Activated T-cell treated with anti-CD3 and anti-CD28 coated beads, Interleukin-2, amount 50 U/mL, for 1 hour (primary cell): Measurements from ENCODE around the gene CLIP4.

Experiments used
- DNase-seq: peaks from one replicate; pipeline ENCODE4 v3.0.0-alpha.2; 2020

The CLIP4 gene

DNA sequence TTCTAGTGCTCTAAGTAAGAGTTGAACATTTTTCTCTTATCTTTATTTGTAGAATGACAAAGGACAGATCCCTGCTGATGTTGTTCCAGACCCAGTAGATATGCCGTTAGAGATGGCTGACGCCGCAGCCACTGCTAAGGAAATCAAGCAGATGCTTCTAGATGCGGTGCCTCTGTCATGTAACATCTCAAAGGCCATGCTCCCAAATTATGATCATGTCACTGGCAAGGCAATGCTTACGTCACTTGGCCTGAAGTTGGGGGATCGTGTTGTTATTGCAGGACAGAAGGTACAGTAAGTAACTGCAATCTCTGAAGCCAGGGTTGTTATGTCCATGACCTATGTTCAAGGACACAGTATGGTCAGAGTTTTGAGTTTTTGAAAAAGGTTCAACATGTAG lies 28.4 kb downstream of the CLIP4 start:
- DNase-seq = no peak

DNA sequence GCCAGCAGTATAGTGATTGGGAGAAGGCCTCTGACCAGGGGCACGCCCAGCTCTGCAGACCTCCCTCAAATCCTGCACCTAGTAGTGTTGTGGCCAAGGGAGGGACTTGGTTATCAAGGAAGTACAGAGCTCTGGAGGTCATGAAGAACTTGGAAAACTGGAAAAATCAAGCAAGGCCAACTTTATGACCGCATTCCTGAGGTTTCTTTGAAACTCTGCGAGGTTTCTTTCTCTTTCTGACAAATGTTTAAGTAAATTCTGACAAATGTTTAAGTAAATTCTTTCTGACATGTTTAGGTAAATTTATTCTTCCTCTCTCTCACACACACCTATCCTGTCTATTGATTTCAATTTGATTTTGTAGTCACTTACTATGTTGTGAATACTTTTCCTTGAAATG lies 31.0 kb downstream of the CLIP4 start:
- no peak for DNase-seq

DNA sequence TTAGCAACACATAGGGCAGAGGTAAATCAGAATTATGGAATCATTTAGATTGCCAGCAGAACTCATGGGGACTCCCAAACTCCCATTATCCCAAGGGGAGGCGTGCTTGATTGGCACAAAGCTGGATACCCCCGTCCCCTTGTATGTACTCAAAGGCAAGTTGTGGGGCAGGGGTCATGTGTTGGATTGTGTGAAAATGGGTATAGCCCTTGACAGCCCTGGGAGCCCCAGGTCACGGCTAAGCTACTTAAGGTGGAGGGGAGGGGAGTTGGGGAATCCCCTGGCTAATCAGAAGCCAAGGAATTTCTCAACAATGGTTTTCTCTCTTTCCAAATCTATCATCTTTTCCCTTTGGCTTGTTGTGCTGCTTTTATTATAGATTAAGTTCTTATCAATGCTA lies 32.7 kb downstream of the CLIP4 start:
- no peak for DNase-seq

DNA sequence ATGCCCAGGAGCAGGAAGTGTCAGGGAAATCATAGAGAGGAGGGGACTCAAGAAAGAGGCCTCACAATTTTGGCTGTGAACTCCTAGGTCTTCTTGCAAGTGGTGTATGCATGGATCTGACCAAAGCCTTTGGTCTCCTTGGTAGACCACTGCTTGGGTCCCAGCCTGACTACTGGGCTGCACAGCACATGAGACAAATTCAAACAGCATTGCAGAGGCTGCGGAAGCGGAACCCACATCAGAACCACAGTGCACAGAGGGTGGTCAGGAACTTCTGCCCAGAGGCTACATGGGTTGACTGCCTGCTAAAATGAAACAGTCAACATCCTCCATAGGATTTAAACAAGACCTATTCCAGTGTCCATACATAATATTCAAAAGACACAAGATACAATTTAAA lies 39.4 kb downstream of the CLIP4 start:
- DNase-seq = no peak

DNA sequence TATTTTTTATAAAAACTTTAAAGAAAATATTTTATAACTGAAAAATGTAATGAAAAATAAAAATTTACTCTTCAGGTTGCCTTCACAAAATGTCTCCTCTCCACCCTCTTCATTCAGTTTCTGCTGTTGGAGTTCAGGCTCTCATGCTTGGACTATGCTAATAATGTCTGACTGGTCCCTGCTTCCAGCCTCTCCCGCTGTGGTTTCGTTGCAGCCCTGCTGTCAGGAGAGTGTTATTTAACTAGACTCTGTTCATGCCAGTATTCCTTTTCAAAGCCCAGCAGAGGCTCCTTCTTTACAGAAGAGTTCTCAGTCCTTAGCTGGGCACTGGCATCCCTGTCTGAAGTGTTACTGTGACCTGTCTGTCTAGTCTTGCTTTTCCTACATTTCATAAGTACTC lies 40.4 kb downstream of the CLIP4 start:
- no peak for DNase-seq

DNA sequence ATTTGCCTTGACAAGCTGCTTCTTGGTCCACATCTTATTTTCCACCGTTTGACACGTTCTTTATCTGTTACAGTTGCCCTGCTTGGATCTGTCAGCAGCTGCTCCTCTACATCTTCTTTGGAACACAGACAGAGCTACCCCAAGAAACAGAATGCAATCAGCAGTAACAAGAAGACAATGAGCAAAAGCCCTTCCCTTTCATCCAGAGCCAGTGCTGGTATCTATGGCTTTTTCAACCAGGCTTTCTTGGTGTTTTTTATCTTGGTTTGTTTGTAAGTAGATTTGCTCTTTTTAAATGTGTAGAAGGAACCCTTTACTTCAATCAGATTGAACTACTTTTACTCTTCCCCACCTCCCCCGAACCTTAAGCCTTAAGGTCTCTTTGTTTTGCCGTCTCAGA lies 41.9 kb downstream of the CLIP4 start:
- no peak for DNase-seq

DNA sequence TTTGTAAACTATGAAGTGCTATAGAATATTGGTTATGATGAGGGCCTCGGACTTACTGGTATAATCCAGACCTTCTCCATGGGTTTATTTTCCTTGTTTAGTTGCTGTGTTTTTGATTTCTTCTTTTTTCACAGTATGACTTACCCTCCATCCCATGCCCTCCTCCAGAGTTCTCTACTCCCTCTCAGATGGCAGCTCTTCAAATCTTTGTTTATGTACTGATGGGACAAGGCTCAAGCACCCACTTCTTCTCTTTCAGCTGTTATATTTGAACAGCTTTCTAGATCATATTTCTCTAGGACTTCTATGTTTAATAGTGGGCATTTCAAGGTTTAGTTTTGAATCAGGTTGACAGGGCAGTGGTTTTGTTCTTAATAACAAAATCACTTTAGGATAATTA lies 43.9 kb downstream of the CLIP4 start:
- no peak for DNase-seq

DNA sequence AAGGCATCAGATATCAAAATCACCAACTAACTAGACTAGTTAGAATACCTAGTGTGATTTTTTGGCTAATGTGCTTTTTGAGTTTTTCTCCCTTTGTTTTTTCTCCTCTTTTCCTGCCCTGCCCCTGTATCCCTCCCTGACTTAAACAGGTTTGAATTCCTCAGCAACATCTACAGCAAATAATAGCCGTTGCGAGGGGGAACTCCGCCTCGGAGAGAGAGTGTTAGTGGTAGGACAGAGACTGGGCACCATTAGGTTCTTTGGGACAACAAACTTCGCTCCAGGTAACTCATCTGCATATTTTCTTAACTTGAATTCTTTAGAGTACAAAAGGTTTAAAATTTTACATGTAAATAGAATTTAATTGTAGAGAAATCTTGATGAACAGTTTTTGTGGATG lies 45.0 kb downstream of the CLIP4 start:
- no peak for DNase-seq

DNA sequence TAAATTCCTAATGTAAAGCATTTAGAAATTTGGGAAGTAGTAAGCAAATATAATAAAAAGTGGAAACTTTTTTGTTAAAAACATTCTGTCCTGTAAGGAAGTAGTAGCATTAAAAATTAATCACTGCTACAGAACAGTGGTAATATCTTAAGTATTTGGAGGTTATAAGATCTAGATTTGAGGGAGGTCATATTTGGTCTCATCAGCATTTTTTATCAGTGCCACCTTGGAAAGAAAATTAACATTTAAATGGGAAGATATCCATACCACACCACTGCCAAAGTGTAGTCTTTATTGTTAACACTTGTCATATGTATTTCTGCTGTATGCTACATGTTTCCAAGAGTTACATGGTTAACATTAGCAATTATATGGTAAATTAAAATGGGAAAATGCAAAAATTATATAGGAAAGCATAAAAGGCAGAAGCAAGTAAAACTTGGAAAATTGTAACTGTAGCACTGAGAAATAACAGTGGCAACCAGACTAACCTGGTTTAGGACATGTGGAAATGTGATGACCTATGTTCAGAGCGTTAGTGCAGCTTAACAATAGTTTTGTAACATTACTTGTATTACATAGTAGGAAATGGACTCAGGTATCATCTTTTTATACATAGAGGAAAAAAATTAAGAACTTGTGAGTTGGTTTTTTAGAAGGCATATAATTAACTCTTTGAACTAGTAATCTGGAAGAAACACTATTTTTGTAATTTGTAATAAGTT lies 47.2 kb downstream of the CLIP4 start:
- no peak for DNase-seq

DNA sequence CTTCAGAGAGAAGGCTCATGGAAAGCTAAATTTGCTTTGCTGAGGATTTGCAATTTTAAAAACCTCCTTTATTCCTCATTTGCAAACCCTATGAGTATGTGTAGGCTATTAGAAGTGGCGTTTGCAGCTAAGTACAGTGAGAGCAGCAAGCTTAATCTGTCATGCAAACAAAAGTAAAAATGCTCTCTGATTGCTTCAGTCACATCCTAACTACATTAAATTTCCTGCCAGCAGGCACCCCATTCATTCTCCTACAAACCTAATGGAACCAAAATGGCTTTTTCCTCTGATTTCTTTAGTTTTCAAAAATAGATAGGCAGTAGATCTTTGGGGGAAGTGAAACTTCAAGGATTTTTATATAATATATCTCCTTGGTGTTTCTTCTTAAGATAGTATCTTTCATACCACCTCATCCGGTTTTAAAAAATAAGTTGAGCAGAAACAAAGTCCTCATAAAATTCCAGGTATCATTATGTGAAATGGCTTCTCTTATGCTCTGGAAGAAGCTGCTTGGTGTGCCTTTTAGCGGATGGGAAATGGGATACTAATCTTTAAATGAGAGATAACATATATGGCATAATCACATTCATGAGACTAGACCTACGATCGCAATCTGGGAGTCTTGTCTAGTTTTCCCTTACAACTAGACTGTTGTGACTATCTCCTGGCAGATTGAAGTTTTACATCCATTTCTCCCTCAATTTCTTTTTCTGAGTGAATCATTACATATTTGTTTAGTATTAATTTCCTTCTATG lies 49.1 kb downstream of the CLIP4 start:
- DNase-seq = no peak

DNA sequence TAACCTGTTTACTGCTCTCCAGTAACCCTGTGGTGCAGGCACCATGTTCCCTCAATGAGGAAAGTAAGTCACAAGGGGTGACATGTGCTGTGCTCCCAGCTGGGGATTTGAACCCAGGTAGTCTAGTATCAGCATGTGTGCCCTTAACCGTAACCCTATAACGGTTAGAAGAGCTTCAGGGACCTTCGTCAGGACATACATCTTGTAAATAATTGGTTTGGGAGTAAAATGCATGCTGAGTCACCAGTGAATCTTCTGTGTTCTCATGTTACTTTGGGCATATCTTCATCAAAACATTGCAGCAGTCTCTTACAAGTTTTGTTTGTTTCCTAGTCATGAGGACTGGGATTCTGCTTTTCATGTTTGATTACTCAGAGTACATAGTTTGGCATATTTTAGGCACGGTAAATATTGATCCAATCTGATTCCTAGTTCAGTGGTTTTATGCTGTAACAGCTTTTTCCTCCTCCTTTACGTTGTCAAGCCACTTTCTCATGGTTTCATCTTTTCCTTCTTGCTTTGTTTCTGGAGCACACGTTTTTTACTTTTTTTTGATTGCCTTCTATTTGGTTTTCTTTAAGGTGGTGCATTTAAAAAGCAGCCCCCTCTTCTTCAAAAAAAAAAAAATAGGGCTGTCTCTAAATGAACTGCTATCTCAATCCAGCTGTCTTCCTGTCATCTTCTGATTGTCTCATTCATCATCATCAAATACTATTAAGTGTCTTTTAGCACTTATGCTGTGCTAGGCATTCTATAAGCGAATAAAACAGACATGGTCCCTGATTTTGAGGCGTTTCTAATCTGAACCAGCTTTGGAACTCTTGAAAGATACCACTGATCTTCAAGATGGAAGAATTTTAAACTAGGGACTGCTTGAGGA lies 50.4 kb downstream of the CLIP4 start:
- DNase-seq = no peak

DNA sequence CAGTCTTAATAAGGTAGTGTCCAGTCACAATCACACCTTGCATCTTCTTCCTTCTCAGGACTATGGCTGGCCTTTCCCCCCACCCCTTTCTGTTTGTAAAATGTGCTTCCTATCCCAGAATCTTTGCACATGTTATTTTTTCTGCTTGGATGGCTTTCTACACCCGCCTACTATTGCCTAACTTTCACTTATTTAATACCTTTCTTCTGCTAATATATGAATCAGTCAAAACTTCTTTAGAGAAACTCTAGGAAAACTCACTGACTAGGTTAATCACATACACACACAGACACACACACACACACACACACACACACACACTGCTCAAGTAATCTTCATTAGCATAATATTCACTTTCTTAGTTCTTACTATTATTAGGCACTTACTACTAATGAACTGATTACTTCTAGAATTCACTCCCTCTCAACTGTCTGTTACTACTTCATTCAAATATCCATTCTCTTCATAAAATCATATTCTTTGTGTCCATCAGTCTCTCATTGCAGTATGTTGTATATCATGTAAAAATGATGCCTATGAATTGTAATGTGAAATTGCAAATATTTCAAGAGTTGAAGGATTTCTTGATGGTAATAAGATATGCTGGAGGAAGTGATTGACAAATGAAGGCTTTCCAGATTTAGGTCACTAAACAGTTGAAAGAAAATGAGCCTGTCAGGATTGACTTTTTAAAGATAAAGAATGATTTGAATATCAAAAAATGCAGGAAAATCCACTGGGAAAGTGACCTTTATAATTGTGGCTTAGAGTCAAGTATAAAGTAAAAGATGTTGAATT lies 51.2 kb downstream of the CLIP4 start:
- DNase-seq = no peak

DNA sequence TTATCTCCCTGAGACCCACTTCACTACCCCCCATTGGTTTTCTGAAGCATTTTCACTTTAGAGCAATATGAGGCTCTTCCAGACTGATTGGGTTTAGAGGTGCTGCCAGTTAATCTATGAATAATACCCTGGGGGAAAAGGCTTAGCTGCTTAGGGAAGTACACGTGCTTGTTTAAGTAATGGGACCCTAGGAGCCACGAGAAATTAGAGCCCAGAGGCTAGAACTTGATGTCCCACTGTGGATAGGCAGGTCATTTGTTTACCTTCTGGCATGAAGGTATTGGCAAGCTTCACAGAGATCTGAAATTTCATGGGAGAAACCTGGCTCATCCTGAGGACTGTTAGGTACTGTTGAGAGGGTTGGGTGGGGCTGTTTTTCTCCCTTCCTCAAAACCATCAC lies 59.7 kb downstream of the CLIP4 start:
- no peak for DNase-seq

DNA sequence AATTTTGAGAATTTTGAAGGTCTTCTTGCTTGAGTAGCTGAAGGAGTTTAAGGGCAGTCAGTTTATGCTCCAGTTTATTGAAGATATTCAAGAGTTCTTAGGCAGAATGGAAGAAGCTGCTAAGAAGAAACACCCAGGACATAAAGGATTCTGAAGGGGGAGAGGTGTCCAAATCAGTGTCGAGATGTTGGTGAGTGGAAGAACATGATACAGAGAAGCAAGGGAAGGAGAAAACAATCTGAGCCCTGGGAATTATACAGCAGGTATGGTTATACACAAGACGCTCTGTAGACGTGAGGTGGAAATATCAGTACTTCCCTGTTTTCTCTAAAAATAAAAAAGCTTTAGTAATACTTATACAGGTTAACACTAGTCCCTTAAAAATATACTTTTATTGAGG lies 60.1 kb downstream of the CLIP4 start:
- DNase-seq = no peak

DNA sequence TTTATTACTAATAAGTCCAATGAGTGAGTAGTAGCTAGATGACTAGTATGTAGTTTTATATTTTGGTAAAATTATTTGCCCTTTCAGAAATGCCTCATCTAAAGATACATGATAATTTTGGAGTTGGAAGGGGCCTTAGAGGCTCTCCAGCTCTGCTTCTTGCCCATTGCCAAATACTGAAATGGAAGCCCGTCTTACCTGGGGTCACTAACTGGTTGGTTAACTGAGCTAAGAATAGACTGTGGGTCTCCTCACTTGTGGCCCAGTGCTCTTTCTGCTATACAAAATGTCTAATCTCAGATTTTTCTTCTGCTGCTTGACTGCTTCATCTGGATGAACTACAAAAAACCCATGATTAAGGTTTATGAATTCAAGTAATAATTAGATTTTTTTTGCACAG lies 67.1 kb downstream of the CLIP4 start:
- no peak for DNase-seq

DNA sequence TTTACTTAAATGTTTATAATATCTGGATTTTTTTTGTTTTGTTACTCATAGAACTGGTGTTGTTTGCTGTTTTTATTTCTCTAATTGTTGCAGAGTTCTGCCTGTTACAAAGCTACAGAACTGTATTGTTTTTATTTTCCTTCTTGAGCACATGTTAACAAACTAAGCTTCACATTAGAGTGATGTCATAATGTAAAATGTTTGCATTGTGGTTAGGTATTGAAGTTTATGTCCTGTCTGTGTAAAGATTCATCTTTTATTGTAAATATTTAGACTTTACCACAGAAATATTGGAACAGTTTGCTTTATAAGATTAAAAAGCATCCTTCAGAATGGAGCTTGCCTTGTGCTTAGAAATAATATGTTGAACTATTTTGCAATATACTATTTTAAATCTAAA lies 67.7 kb downstream of the CLIP4 start:
- no peak for DNase-seq

DNA sequence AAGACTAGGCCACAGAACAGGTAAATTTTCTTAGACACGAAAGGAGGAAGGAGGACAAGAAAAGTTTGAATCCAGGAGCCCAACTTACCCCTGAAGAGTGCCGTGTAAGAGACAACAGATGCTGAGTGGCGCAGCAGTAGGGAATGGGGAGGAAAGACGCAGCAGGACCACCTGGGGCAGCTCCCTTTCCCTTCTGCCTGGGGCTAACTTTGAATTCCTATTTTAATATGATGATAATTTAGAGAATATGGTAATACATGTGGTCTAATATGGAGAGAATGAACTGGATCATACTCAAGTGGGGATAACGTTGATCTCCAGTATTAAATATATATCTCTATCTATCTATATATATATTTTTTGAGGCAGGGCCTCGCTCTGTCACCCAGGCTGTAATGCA lies 69.3 kb downstream of the CLIP4 start:
- no peak for DNase-seq

DNA sequence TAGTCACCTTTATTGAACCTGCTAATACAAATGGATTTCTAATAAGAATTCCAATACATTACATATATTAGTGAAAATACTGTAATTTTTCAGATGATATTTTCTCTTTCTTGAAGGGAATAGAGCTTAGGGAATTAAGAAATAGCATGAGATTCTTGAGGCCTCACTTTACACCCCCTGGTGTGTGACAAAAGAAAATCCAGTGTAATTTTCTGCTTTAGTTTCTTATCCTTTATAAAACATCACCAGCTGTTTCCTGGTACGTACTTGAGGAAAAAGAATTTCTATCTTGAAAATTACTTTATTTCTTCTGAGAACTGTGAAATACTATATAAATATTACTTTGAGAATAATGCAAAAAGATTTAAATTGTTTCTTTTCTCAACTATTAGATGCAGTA lies 71.6 kb downstream of the CLIP4 start:
- DNase-seq = no peak

DNA sequence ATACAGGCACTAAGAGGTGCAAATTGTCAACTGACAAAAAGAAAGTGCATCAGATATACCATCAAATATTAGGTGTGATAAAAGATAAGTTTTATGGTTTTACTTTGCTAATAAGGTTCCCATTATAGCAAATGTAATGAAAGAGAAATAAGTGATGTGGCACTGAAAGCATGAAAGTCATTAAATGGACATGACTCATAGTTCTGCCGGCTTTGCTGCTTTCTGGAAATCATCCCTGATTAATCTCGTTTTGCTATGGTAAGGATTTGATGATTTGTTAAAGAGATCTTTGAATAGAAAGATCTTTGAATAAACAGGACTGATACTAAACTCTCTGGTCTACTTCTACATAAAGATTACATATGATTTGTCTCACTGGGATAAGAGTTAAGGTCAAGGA lies 72.7 kb downstream of the CLIP4 start:
- DNase-seq = no peak

DNA sequence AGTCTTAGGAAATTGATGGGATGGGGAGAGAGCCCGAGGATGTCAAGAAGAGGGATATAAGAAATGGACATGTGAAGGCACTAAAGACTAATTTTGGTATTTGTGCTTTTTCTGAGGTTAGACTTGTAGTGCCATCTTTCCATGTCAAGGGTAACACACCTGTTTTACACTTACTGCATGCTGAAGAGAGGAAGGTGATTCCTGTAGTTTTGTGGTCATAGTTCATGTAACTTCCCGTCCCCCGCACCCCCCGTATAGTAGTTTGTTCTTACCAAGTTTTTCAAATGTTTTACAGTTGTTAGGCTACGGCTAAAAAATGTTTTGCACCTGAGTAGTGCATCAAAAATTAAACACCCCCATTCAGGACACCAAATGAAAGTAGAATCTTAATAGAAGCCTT lies 73.8 kb downstream of the CLIP4 start:
- no peak for DNase-seq

DNA sequence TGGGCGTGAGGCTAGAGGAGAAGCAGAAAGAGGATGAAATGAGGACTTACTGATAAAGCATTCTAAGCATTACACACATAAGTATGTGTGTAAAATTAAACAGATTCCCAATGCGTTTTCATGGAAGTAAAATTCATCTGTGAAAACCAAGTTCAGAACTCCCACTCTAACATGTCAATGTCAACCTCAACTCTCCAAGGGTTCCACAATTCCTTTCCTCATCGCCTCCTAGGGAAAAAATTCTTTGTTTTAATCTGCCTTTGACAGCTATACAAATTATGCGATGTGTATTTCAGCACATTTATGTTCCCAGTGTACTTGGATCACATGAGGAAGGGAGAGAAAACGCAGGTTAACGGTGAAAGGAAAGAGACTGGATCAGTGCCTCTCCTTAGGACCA lies 76.6 kb downstream of the CLIP4 start:
- no peak for DNase-seq

DNA sequence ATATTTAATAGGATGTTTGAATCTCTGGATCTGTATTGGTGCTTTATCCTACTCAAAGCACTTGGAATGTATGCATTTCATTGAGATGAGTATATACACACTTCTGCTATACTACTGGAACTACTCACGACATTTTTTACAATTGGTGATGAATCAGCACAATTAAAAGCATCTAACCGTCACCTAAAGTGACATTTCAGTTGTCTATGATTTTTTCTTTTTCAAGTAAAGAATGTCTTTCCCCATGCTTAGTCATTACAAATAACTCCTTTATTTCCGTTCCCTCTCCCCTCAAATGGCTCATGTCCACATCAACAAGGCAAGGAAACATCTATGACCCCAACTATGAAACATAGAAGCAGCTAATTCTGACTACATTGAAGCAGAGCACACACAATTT lies 77.3 kb downstream of the CLIP4 start:
- DNase-seq = no peak

DNA sequence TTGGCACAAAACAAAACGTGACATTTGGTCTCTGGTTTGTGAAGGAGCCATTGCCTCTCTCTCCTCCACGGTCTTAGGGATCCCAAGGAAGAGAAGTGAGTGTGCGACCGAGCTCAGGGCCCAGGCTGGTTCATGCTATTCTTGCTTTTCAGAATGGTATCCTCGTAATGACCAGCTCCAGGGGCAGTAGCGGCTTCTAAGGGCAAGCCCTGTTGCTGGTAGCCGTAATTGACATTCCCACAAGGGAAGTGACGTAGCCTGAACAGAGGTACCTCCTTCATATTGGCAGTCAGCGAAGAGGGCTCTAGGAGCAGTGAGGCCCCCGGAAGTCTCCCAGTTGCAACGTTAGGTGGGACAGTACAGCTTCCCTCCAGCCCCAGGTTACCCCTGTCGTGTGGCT lies 77.9 kb downstream of the CLIP4 start:
- no peak for DNase-seq
